SH-SY5Y (cell line): ENCODE measurements around the gene ZNF468.

Source experiments
- GATA2 ChIP-seq: IDR thresholded peaks from 2 replicates; pipeline ENCODE4 v1.6.1; 2011; ENCODE audit warnings: mild to moderate bottlenecking, low read depth, low read length
- GATA3 ChIP-seq: IDR thresholded peaks from 2 replicates; pipeline ENCODE4 v1.6.1; 2011; ENCODE audit warnings: low read depth, mild to moderate bottlenecking, low read length, moderate library complexity

GRCh38 chr19:52825765-52826164 lies 31.7 kb downstream of the ZNF468 start:
- TF ChIP-seq GATA3 (no peak), GATA2 (no peak)
